Suppressor macrophage (primary cell): ENCODE data around the gene CCRL2.

ENCODE experiments used
- DNase-seq, 4 experiments: peaks; one replicate each; pipeline ENCODE4 v3.0.0-alpha.2; 2020 to 2022
- total RNA-seq, 17 experiments: gene quantifications; one replicate each; lab custom pipeline; 2026; ENCODE audit warnings: mixed read lengths in 6 of 17, inconsistent platforms in 3 of 17; lab: John Stamatoyannopoulos, UW

Gene CCRL2, protein sequence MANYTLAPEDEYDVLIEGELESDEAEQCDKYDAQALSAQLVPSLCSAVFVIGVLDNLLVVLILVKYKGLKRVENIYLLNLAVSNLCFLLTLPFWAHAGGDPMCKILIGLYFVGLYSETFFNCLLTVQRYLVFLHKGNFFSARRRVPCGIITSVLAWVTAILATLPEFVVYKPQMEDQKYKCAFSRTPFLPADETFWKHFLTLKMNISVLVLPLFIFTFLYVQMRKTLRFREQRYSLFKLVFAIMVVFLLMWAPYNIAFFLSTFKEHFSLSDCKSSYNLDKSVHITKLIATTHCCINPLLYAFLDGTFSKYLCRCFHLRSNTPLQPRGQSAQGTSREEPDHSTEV
- total RNA-seq: 61.0 to 600 (median 105) reads per million in 17 experiments

DNA sequence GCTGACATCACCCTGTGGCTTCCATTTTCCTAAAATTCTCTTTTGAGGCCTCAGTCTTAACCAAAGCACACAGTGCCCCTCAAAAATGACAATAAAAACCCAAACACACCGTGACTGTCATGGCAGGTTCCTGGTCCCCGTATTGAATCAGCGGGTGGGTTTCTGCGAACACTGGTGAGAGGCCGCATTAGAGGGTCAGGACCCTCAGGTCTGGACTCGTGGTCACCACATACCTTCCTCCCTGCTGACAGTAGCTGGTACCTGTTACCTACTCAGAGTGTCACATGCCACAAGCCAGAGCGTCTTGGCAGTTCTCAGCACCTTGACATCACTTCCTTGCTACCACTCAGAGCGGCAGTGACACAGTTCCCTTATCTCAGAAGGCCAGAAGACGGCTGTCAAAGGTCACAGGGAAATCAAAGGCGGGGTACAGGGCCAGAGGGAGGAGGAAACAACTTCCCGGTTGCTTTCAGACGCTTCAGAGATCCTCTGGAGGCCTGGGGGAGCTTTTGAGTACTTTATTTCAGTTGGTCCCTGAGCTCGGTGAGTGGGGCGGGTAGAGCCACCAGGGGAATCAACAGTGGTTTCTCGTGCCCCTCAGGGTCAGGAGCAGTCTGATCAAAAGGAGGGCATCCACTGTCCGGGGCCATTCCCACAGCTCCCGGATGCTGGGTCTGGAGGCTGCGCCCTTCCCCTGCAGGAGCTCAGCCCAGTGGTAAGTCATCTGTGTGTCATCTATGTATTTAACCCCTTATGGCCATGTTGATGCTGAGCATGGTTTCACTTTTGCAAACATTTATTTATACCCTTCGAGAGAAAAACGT lies at the start of gene CCRL2, which contains the start of gene CCR5AS:
Gene CCRL2, plus strand, starts transcription at position 472 of the 824 bp plus-strand sequence. CDS start 821 bp downstream, outside the sequence.
Gene CCR5AS, minus strand, starts transcription at position 279 of the 824 bp plus-strand sequence.
- peak; percentile 88 to 96 (median 93) for DNase-seq

DNA sequence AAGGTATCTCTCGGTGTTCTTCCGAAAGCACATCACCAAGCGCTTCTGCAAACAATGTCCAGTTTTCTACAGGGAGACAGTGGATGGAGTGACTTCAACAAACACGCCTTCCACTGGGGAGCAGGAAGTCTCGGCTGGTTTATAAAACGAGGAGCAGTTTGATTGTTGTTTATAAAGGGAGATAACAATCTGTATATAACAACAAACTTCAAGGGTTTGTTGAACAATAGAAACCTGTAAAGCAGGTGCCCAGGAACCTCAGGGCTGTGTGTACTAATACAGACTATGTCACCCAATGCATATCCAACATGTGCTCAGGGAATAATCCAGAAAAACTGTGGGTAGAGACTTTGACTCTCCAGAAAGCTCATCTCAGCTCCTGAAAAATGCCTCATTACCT lies 48.6 kb upstream of the CCRL2 start:
- no peak for DNase-seq

DNA sequence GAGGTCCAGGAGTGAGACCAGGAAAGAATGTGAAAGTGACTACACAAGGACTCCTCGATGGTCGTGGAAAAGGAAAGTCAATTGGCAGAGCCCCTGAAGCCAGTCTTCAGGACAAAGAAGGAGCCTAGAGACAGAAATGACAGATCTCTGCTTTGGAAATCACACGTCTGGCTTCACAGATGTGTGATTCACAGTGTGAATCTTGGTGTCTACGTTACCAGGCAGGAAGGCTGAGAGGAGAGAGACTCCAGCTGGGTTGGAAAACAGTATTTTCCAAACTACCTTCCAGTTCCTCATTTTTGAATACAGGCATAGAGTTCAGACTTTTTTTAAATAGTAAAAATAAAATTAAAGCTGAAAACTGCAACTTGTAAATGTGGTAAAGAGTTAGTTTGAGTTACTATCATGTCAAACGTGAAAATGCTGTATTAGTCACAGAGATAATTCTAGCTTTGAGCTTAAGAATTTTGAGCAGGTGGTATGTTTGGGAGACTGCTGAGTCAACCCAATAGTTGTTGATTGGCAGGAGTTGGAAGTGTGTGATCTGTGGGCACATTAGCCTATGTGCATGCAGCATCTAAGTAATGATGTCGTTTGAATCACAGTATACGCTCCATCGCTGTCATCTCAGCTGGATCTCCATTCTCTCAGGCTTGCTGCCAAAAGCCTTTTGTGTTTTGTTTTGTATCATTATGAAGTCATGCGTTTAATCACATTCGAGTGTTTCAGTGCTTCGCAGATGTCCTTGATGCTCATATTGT lies 47.1 kb upstream of the CCRL2 start:
- peak; percentile 38 to 68 (median 48) for DNase-seq

DNA sequence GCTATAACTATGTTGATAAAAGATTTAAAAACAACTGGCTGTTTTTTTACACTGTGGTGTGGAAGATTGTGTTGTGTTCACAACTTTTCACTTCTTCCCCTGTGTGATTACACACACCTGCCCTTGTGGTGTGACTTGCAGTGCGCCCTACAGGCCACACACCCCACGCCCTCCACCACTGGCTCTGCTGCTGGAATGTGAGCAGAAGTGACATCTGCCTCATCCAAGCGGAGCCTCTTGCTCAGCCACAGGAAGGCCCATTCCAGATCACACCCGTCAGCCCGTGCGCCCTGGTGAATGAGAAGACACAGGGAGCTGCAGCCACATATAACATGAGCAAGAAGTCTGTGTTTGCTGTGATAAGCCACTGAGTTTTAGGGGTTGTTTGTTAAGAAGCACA lies 46.2 kb upstream of the CCRL2 start:
- DNase-seq: peak in 3 of 4 experiments; percentile 44 to 53 (median 45)

DNA sequence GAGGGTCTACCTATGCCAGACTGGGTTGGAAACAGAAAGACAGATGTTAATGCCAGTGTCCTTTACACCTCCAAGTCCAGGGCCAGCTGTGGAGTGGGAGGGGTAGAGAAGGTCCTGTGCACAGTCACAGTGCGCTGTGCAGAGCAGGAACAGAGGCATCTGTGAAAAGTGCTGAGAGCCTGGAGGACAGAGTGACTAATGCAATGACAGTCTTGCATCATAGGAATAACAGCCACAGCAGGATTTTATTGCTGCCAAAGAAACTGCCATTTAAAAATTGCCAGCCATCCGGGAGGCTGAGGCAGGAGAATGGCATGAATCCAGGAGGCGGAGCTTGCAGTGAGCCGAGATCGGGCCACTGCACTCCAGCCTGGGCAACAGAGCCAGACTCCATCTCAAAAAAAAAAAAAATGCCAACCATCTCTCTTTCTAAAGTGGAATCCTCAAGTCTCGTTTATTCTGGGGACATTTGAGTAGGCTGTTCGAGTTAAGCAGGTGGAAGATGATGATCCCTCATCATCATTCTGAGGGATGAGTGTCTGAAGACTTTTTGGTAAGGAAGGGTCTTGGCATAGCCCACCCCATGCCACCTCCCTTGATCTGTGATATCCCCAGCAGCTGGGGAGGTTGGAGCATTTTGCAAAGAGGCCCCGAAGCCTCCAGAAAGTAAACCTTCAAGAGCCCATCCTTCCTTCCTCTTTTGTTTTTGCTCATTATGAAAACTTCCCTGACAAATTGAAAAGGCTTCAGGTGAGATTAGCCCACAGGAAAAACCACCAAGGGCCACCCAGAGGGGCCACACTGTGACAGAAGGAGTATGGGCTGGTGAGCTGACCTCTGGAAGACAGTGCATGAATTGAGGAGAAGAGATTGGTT lies 45.4 kb upstream of the CCRL2 start:
- peak; percentile 77 to 91 (median 85) for DNase-seq

DNA sequence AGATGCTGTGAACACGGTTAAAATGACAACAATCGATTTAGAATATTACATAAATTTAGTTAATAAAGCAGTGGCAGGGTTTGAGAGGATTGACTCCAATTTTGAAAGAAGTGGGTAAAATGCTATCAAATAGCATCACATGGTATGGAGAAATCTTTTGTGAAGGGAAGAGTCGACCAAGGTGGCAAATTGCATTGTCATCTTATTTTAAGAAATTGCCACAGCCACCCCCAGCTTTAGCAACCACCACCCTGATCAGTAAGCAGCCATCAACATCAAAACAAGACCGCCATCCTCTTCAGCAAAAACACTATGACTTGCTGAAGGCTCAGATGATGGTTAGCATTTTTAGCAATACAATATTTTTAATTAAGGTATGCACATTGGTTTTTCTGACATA lies 42.0 kb upstream of the CCRL2 start:
- no peak for DNase-seq

DNA sequence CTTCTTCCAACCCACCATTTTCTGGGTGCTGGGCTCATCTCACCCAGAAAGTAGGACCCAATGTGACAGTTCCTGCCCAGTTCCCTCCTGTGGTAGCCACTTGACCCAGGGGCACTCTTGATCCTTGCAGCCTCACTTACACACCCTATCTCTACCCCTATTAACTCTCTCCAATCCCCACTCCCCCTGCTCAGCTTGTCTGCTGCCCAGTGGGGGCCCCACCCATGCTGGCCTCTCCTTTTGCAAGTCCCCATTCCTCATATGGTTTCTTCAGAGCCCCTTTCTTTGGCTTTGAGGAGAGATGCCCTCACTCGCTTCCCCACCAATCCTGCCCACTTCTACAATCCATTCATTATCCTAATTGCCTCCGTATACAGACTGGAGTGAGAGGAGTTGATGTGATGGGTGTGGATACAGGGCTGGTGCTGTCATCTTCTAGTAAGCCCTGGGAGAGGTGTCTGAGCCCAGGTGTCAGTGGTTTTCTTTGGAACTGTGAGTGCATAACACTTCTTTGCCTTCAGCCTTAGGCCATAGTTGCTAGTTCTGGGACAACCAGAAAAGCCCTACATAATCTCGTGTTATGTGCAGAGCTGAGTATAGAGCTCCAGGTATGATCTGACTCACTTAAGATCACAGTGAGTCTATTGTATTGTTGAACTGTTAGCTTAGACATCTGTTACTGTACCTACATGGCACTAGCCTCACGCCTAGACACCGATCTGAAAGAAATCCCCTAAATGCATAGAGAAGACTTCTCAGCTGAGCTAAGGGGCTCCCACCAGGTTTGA lies 41.1 kb upstream of the CCRL2 start:
- no peak for DNase-seq

DNA sequence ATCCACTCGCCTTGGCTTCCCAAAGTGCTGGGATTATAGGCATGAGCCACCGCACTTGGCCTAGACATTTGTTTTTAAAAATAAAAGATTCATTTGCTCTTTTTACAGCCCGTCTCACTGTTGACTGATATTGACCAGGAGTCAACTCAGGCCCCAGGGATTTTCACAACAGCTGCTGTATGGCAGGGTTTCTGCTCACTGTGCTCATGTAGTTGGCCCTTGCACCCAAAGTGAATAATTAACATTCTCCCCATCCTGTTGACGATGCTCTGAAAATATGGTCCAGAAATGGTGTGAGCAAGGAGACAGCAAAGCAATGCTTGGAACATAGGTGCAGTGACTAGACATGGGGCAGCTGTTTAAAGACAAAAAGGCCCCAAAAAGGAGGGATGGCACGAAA lies 39.2 kb upstream of the CCRL2 start:
- DNase-seq: no peak

DNA sequence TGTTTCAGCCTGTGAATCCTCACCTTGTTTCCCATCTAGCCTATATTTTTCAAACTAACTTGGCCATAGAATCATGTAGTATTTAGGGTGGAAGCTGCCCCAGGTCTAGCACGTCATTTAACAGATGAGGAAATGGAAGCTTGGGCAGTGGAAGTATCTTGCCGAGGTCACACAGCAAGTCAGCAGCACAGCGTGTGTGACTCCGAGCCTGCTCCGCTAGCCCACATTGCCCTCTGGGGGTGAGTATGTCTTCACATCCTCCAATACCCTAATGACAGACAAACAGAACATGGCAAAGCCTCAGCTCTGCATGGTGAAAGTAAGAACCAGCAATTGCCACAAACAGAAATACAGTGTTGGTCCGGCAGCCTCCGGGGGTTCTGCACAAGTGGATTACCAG lies 38.5 kb upstream of the CCRL2 start:
- peak; percentile 90 to 97 (median 95) for DNase-seq

DNA sequence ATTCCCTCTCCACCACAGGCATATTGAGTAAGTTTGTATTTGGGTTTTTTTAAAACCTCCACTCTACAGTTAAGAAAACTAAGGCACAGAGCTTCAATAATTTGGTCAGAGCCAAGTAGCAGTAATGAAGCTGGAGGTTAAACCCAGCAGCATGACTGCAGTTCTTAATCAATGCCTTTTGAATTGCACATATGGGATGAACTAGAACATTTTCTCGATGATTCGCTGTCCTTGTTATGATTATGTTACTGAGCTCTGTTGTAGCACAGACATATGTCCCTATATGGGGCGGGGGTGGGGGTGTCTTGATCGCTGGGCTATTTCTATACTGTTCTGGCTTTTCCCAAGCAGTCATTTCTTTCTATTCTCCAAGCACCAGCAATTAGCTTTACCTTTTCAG lies 37.9 kb upstream of the CCRL2 start:
- DNase-seq: peak in 2 of 4 experiments; percentile 23 to 26

DNA sequence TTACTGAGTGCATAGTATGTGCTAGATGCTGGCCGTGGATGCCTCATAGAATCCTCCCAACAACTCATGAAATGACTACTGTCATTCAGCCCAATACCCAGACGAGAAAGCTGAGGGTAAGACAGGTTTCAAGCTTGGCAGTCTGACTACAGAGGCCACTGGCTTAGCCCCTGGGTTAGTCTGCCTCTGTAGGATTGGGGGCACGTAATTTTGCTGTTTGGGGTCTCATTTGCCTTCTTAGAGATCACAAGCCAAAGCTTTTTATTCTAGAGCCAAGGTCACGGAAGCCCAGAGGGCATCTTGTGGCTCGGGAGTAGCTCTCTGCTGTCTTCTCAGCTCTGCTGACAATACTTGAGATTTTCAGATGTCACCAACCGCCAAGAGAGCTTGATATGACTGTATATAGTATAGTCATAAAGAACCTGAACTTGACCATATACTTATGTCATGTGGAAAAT lies 37.4 kb upstream of the CCRL2 start:
- peak in 2 of 4 experiments; percentile 30 to 46 for DNase-seq

DNA sequence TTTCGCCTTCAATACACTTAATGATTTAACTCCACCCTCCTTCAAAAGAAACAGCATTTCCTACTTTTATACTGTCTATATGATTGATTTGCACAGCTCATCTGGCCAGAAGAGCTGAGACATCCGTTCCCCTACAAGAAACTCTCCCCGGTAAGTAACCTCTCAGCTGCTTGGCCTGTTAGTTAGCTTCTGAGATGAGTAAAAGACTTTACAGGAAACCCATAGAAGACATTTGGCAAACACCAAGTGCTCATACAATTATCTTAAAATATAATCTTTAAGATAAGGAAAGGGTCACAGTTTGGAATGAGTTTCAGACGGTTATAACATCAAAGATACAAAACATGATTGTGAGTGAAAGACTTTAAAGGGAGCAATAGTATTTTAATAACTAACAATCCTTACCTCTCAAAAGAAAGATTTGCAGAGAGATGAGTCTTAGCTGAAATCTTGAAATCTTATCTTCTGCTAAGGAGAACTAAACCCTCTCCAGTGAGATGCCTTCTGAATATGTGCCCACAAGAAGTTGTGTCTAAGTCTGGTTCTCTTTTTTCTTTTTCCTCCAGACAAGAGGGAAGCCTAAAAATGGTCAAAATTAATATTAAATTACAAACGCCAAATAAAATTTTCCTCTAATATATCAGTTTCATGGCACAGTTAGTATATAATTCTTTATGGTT lies 36.1 kb upstream of the CCRL2 start, which contains the start of gene CCR5:
Gene CCR5, plus strand, starts transcription at position 108 of the 680 bp plus-strand sequence. CDS start 1,957 bp downstream, outside the sequence.
- peak in 3 of 4 experiments; percentile 40 to 67 (median 56) for DNase-seq

DNA sequence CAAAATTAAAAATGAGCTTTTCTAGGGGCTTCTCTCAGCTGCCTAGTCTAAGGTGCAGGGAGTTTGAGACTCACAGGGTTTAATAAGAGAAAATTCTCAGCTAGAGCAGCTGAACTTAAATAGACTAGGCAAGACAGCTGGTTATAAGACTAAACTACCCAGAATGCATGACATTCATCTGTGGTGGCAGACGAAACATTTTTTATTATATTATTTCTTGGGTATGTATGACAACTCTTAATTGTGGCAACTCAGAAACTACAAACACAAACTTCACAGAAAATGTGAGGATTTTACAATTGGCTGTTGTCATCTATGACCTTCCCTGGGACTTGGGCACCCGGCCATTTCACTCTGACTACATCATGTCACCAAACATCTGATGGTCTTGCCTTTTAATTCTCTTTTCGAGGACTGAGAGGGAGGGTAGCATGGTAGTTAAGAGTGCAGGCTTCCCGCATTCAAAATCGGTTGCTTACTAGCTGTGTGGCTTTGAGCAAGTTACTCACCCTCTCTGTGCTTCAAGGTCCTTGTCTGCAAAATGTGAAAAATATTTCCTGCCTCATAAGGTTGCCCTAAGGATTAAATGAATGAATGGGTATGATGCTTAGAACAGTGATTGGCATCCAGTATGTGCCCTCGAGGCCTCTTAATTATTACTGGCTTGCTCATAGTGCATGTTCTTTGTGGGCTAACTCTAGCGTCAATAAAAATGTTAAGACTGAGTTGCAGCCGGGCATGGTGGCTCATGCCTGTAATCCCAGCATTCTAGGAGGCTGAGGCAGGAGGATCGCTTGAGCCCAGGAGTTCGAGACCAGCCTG lies 35.3 kb upstream of the CCRL2 start:
- peak in 2 of 4 experiments; percentile 24 to 31 for DNase-seq

DNA sequence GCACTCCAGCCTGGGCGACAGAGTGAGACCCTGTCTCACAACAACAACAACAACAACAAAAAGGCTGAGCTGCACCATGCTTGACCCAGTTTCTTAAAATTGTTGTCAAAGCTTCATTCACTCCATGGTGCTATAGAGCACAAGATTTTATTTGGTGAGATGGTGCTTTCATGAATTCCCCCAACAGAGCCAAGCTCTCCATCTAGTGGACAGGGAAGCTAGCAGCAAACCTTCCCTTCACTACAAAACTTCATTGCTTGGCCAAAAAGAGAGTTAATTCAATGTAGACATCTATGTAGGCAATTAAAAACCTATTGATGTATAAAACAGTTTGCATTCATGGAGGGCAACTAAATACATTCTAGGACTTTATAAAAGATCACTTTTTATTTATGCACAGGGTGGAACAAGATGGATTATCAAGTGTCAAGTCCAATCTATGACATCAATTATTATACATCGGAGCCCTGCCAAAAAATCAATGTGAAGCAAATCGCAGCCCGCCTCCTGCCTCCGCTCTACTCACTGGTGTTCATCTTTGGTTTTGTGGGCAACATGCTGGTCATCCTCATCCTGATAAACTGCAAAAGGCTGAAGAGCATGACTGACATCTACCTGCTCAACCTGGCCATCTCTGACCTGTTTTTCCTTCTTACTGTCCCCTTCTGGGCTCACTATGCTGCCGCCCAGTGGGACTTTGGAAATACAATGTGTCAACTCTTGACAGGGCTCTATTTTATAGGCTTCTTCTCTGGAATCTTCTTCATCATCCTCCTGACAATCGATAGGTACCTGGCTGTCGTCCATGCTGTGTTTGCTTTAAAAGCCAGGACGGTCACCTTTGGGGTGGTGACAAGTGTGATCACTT lies 34.3 kb upstream of the CCRL2 start:
- peak; percentile 62 to 83 (median 68) for DNase-seq

DNA sequence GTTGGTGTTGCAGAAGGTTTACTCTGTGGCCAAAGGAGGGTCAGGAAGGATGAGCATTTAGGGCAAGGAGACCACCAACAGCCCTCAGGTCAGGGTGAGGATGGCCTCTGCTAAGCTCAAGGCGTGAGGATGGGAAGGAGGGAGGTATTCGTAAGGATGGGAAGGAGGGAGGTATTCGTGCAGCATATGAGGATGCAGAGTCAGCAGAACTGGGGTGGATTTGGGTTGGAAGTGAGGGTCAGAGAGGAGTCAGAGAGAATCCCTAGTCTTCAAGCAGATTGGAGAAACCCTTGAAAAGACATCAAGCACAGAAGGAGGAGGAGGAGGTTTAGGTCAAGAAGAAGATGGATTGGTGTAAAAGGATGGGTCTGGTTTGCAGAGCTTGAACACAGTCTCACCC lies 32.3 kb upstream of the CCRL2 start:
- DNase-seq: no peak

DNA sequence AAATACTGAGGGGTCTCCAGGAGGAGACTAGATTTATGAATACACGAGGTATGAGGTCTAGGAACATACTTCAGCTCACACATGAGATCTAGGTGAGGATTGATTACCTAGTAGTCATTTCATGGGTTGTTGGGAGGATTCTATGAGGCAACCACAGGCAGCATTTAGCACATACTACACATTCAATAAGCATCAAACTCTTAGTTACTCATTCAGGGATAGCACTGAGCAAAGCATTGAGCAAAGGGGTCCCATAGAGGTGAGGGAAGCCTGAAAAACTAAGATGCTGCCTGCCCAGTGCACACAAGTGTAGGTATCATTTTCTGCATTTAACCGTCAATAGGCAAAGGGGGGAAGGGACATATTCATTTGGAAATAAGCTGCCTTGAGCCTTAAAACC lies 31.8 kb upstream of the CCRL2 start:
- DNase-seq: no peak

DNA sequence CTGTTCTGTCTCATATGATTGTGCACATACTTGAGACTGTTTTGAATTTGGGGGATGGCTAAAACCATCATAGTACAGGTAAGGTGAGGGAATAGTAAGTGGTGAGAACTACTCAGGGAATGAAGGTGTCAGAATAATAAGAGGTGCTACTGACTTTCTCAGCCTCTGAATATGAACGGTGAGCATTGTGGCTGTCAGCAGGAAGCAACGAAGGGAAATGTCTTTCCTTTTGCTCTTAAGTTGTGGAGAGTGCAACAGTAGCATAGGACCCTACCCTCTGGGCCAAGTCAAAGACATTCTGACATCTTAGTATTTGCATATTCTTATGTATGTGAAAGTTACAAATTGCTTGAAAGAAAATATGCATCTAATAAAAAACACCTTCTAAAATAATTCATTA lies 31.2 kb upstream of the CCRL2 start:
- no peak for DNase-seq

DNA sequence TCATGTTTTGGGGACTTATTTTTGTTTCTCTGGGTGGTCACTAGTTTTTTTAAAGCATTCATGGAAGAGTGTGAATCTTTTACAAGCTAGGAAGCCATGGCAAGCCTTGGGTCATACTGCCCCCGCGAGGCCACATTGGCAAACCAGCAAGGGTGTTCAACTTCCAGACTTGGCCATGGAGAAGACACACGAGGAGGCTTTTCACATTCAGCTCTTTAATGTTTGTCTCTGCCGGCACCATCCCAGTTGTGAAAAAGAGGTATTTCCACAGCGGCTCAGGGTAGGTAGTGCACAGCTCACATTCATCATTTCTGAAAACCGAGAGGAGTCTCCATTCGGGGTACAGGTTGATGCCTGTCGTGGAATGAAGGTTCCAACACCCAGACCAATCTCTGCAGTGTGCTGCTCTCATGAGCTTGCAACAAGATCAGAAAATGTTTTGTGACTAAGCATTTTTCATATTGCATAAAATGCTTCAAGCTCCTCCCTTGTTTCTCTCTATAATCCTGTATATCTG lies 28.6 kb upstream of the CCRL2 start:
- peak; percentile 78 to 88 (median 83) for DNase-seq
